HepG2 (cell line): ENCODE results near the gene OR14A2. TPM values are rescaled to one million over a fixed set of nuclear protein-coding genes. Genes with fewer than 3 reads are reported as not detected.

Experiments
- ATAC-seq: fragments of 200-7000 bp; cut with Tn5 transposase; 3 replicates; pipeline ENCODE4 v1.9.1; 2020; ENCODE audit warnings: mild to moderate bottlenecking, moderate library complexity
- BruUV-seq: library from RNA; stranded (reverse); fragments of 400-500 nt; replicated peaks from 2 replicates; lab custom pipeline; 2021; lab: Mats Ljungman, UMichigan
- CTCF ChIA-PET: fragments of 300-600 bp; formaldehyde crosslinking; extraction: SDS; loops from one replicate; lab custom pipeline; 2021; ENCODE audit warnings: low total read pairs, inconsistent platforms, low intra/inter-chr PET ratio; lab: Yijun Ruan, JAX
- POLR2A ChIA-PET: fragments of 350-600 bp; sonication (Branson Sonifier 250); formaldehyde crosslinking; loops from one replicate; lab custom pipeline; 2020; ENCODE audit warnings: antibody characterized with exemption, inconsistent platforms; lab: Yijun Ruan, JAX
- DNase-seq: peaks from one replicate; pipeline ENCODE4 v3.0.0-alpha.2; 2015; ENCODE audit warnings: low spot score
- FAIRE-seq: peaks from 3 replicates; lab custom pipeline; 2011; peaks lifted over from hg19 to GRCh38; lab: Jason Lieb, UNC
- H2AFZ ChIP-seq: one replicate; pipeline ENCODE4 v1.6.1; 2011; ENCODE audit warnings: low read length, inconsistent platforms
- H3K27ac ChIP-seq: fragments of 300-600 bp; 3 replicates; pipeline ENCODE4 v1.8.0; 2011; ENCODE audit warnings: mixed run types, mild to moderate bottlenecking, mixed read lengths, low read length, inconsistent platforms; ENCODE audit not compliant: insufficient read depth; ENCODE audit errors: extremely low read length
- H3K27me3 ChIP-seq, 2 experiments: fragments of 200-600 bp in 1 of 2; 2 replicates in 1 of 2; 3 replicates in 1 of 2; pipeline versions ENCODE4 v1.6.0 to v1.8.0; 2011; ENCODE audit warnings: low read length in 2 of 2, mild to moderate bottlenecking in 2 of 2, moderate library complexity in 2 of 2, inconsistent platforms in 1 of 2; ENCODE audit not compliant: insufficient read depth in 2 of 2, control insufficient read depth in 1 of 2
- H3K36me3 ChIP-seq, 2 experiments: fragments of 200-600 bp in 1 of 2; replicated peaks in 1 of 2; 2 replicates in 1 of 2; 3 replicates in 1 of 2; pipeline versions ENCODE4 v1.5.1 to v1.8.0; 2011; ENCODE audit warnings: low read length in 2 of 2, inconsistent platforms in 1 of 2; ENCODE audit not compliant: insufficient read depth in 2 of 2, control insufficient read depth in 1 of 2
- H3K4me1 ChIP-seq: 2 replicates; pipeline ENCODE4 v1.5.1; 2012; ENCODE audit warnings: low read length, inconsistent platforms; ENCODE audit not compliant: insufficient read depth
- H3K4me2 ChIP-seq: 2 replicates; pipeline ENCODE4 v1.6.0; 2011; ENCODE audit warnings: low read depth, low read length, inconsistent platforms
- H3K4me3 ChIP-seq, 3 experiments: fragments of 200-600 bp in 1 of 3; sonication (generic), shearing (Covaris generic) in 1 of 3; replicated peaks in 1 of 3; 2 replicates each; pipeline ENCODE4 v1.5.1; 2011 to 2016; ENCODE audit warnings: low read length in 3 of 3, inconsistent platforms in 2 of 3, low read depth in 2 of 3, mild to moderate bottlenecking in 2 of 3, control low read depth in 1 of 3, mixed read lengths in 1 of 3; ENCODE audit not compliant: insufficient read depth in 1 of 3
- H3K79me2 ChIP-seq: one replicate; pipeline ENCODE4 v1.6.1; 2011; ENCODE audit warnings: low read length, inconsistent platforms; ENCODE audit not compliant: insufficient read depth
- H3K9ac ChIP-seq: 2 replicates; pipeline ENCODE4 v1.6.0; 2011; ENCODE audit warnings: mild to moderate bottlenecking, low read depth, low read length, inconsistent platforms; ENCODE audit not compliant: insufficient read depth
- H3K9me3 ChIP-seq: 2 replicates; pipeline ENCODE4 v1.5.1; 2012; ENCODE audit warnings: mild to moderate bottlenecking, low read length
- H4K20me1 ChIP-seq: 2 replicates; pipeline ENCODE4 v1.6.0; 2011; ENCODE audit warnings: inconsistent platforms, mild to moderate bottlenecking, low read length, moderate library complexity; ENCODE audit not compliant: insufficient read depth
- ASH2L ChIP-seq: fragments of 300-600, 200-600 bp; sonication (generic); IDR thresholded peaks from 2 replicates; pipeline ENCODE4 v1.7.0; 2017; ENCODE audit warnings: low read depth, mild to moderate bottlenecking, moderate library complexity, mixed read lengths, low read length; ENCODE audit not compliant: insufficient read length
- CHD4 ChIP-seq: fragments of 200-600 bp; sonication (generic); IDR thresholded peaks from 2 replicates; pipeline ENCODE4 v1.7.0; 2017; ENCODE audit warnings: mild to moderate bottlenecking, low read length, borderline replicate concordance
- HMG20A ChIP-seq: IDR thresholded peaks from 2 replicates; pipeline ENCODE4 v1.6.1; 2016; ENCODE audit warnings: borderline replicate concordance
- MTF1 ChIP-seq: sonication (generic); formaldehyde crosslinking; IDR thresholded peaks from 2 replicates; pipeline ENCODE4 v1.5.0; 2020; ENCODE audit warnings: missing genetic modification reagents
- REL ChIP-seq: sonication (generic); formaldehyde crosslinking; conservative IDR thresholded peaks from 2 replicates; pipeline ENCODE4 v1.8.0; 2022; ENCODE audit warnings: mild to moderate bottlenecking, missing genetic modification reagents, moderate library complexity
- RXRA ChIP-seq: sonication (generic); formaldehyde crosslinking; IDR thresholded peaks from 2 replicates; pipeline ENCODE4 v1.5.1; 2020; ENCODE audit warnings: missing genetic modification reagents
- SCMH1 ChIP-seq: sonication (generic); formaldehyde crosslinking; IDR thresholded peaks from 2 replicates; pipeline ENCODE4 v1.9.0; 2021; ENCODE audit warnings: missing genetic modification reagents, mild to moderate bottlenecking, borderline replicate concordance
- SMYD3 ChIP-seq: sonication (generic); formaldehyde crosslinking; IDR thresholded peaks from 2 replicates; pipeline ENCODE4 v1.8.1; 2023; ENCODE audit warnings: mild to moderate bottlenecking, missing genetic modification reagents
- TAF1 ChIP-seq: sonication (generic); formaldehyde crosslinking; IDR thresholded peaks from 2 replicates; pipeline ENCODE4 v1.4.0; 2020; ENCODE audit warnings: missing genetic modification reagents
- TARDBP ChIP-seq: sonication (generic); formaldehyde crosslinking; IDR thresholded peaks from 2 replicates; pipeline ENCODE4 v1.8.0; 2022; ENCODE audit warnings: mild to moderate bottlenecking, missing genetic modification reagents
- ZBTB38 ChIP-seq: sonication (generic); formaldehyde crosslinking; IDR thresholded peaks from 2 replicates; pipeline ENCODE4 v1.5.1; 2020; ENCODE audit warnings: mild to moderate bottlenecking, missing genetic modification reagents
- ZNF124 ChIP-seq: sonication (generic); formaldehyde crosslinking; IDR thresholded peaks from 2 replicates; pipeline ENCODE4 v1.4.0; 2020; ENCODE audit warnings: missing genetic modification reagents
- ZNF253 ChIP-seq: sonication (generic); formaldehyde crosslinking; IDR thresholded peaks from 2 replicates; pipeline ENCODE4 v1.8.0; 2022; ENCODE audit warnings: mild to moderate bottlenecking, missing genetic modification reagents, borderline replicate concordance
- ZNF335 ChIP-seq: sonication (generic); formaldehyde crosslinking; IDR thresholded peaks from 2 replicates; pipeline ENCODE4 v1.4.0; 2020; ENCODE audit warnings: missing genetic modification reagents
- ZNF619 ChIP-seq: sonication (generic); formaldehyde crosslinking; IDR thresholded peaks from 2 replicates; pipeline ENCODE4 v1.4.0; 2020; ENCODE audit warnings: mild to moderate bottlenecking, missing genetic modification reagents
- ZNF75D ChIP-seq: sonication (generic); formaldehyde crosslinking; IDR thresholded peaks from 2 replicates; pipeline ENCODE4 v1.8.1; 2023; ENCODE audit warnings: missing genetic modification reagents, mild to moderate bottlenecking, borderline replicate concordance
- ZNF83 ChIP-seq: sonication (generic); formaldehyde crosslinking; IDR thresholded peaks from 2 replicates; pipeline ENCODE4 v1.4.0; 2020; ENCODE audit warnings: missing genetic modification reagents, mild to moderate bottlenecking, borderline replicate concordance
- WGBS: methylation state at CpG from one replicate; pipeline ENCODE4 v1.1.6; 2017; ENCODE audit warnings: low lambda C conversion rate; 5-methylcytosine and 5-hydroxymethylcytosine counted together
- in situ Hi-C: cut with HindIII; loops from 2 replicates; pipeline ENCODE4 v1.10.0; 2017; ENCODE audit warnings: low pct_unique_long_range_greater_than_20kb; ENCODE audit not compliant: extremely low pct_ligation_motif_present
- intact Hi-C: fragments of 100-400 bp; cut with micrococcal nuclease; formaldehyde crosslinking; loops from one replicate; pipeline ENCODE4 v1.10.0; 2022; ENCODE audit not compliant: unreplicated experiment
- polyA plus RNA-seq, 8 experiments: library from polyadenylated mRNA; depleted of rRNA in 3 of 8; stranded (reverse) in 7 of 8; unstranded in 1 of 8; fragments of >200 nt; fragmentation: Illumina TruSeq in 4 of 8; extraction: Trizol in 4 of 8; gene quantifications; 2 replicates each; pipeline versions ENCODE4 v1.2.1 to v1.2.3, GENCODE V29; 2011 to 2016; ENCODE audit warnings: low read depth in 4 of 8, missing spikeins in 1 of 8, mixed read lengths in 1 of 8; ENCODE audit not compliant: insufficient read depth in 1 of 8
- total RNA-seq, 5 experiments: library from RNA; depleted of rRNA; stranded (reverse); fragments of >200 nt; fragmentation: Illumina TruSeq; extraction: Trizol; gene quantifications; 2 replicates each; pipeline ENCODE4 v1.2.3, GENCODE V29; 2016; ENCODE audit warnings: low read depth in 1 of 5
- TF ChIP-seq, protein P1 (sequence below): sonication (generic); formaldehyde crosslinking; IDR thresholded peaks from 2 replicates; pipeline ENCODE4 v1.4.0; 2020; ENCODE audit warnings: missing genetic modification reagents
- TF ChIP-seq, protein P2 (sequence below): sonication (generic); formaldehyde crosslinking; IDR thresholded peaks from 2 replicates; pipeline ENCODE4 v1.5.0; 2020; ENCODE audit warnings: missing genetic modification reagents
- TF ChIP-seq, protein P3 (sequence below): sonication (generic); formaldehyde crosslinking; IDR thresholded peaks from 2 replicates; pipeline ENCODE4 v1.4.0; 2020; ENCODE audit warnings: missing genetic modification reagents

Gene OR14A2
- total and polyA plus RNA-seq, 2 of the 13 experiments (the other 11 are each of a cell fraction or from before 2014, with no cell fraction given), result not detected

DNA sequence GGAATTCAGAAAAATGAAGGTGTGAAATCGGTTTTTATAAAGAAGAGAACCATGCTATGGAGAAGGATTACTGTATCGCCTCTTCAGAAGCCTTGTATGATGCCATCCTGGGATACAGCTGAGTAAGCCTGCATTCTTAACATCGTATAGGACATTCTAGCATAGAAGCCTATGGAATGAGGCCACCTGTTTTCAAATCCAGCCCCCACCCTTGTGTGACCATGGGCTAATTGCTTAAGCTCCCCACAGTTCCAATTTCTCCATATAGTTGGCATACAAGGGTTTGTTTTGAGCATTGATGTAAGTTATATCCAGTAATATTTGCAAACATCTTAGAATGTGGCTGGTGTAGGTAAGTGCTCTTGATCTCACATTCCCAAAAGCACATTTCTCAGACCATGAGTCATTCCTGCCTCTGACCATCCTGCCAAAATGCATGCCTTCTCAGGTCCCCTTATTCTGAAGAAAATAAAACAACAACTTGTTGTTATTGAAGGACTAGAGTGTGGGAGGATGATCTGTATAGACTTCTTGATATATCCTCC, 1.5 kb downstream of the OR14A2 start:
- ATAC-seq (no peak), FAIRE-seq (no peak), DNase-seq (no peak)
- H3K36me3 ChIP-seq, result no peaks in the 10 kb centered on the region
- no peak overlapping the region for H2AFZ ChIP-seq
- no peaks in the 10 kb centered on the region for H3K4me1 ChIP-seq
- no peak for TF ChIP-seq ZNF124 (CRISPR knock-in tag)
- no peak for TF ChIP-seq SMYD3 (CRISPR knock-in tag)
- TF ChIP-seq ZNF75D, result no peak
- no peak for TF ChIP-seq SCMH1 (CRISPR knock-in tag)
- TF ChIP-seq CHD4, result no peak
- no peak for TF ChIP-seq ZNF253 (CRISPR knock-in tag)
- TF ChIP-seq TARDBP (CRISPR knock-in tag), result no peak
- no peak for TF ChIP-seq ZNF335
- TF ChIP-seq ZNF619 (CRISPR knock-in tag), result no peak
- TF ChIP-seq ZBTB38 (CRISPR knock-in tag), result no peak
- TF ChIP-seq MTF1 (CRISPR knock-in tag), result no peak
- no peak for TF ChIP-seq ZNF83 (CRISPR knock-in tag)
- no peak for TF ChIP-seq HMG20A (CRISPR knock-in tag)
- TF ChIP-seq ASH2L, result no peak
- TF ChIP-seq, protein P1, sequence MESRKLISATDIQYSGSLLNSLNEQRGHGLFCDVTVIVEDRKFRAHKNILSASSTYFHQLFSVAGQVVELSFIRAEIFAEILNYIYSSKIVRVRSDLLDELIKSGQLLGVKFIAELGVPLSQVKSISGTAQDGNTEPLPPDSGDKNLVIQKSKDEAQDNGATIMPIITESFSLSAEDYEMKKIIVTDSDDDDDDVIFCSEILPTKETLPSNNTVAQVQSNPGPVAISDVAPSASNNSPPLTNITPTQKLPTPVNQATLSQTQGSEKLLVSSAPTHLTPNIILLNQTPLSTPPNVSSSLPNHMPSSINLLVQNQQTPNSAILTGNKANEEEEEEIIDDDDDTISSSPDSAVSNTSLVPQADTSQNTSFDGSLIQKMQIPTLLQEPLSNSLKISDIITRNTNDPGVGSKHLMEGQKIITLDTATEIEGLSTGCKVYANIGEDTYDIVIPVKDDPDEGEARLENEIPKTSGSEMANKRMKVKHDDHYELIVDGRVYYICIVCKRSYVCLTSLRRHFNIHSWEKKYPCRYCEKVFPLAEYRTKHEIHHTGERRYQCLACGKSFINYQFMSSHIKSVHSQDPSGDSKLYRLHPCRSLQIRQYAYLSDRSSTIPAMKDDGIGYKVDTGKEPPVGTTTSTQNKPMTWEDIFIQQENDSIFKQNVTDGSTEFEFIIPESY, result no peak
- TF ChIP-seq TAF1, result no peak
- TF ChIP-seq, protein P2, sequence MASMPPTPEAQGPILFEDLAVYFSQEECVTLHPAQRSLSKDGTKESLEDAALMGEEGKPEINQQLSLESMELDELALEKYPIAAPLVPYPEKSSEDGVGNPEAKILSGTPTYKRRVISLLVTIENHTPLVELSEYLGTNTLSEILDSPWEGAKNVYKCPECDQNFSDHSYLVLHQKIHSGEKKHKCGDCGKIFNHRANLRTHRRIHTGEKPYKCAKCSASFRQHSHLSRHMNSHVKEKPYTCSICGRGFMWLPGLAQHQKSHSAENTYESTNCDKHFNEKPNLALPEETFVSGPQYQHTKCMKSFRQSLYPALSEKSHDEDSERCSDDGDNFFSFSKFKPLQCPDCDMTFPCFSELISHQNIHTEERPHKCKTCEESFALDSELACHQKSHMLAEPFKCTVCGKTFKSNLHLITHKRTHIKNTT (CRISPR knock-in tag), result no peak
- no peak for TF ChIP-seq RXRA
- no peak for TF ChIP-seq REL (CRISPR knock-in tag)
- TF ChIP-seq, protein P3, sequence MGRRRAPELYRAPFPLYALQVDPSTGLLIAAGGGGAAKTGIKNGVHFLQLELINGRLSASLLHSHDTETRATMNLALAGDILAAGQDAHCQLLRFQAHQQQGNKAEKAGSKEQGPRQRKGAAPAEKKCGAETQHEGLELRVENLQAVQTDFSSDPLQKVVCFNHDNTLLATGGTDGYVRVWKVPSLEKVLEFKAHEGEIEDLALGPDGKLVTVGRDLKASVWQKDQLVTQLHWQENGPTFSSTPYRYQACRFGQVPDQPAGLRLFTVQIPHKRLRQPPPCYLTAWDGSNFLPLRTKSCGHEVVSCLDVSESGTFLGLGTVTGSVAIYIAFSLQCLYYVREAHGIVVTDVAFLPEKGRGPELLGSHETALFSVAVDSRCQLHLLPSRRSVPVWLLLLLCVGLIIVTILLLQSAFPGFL (CRISPR knock-in tag), result no peak
- no peaks in the 10 kb centered on the region for H4K20me1 ChIP-seq
- H3K4me2 ChIP-seq, result no peak overlapping the region
- POLR2A ChIA-PET, result no interaction called here
- peaks cover 86% of the 10 kb centered on the region for H3K9me3 ChIP-seq
- CTCF ChIA-PET, result no interaction called here
- BruUV-seq, result no TSS peak
- H3K79me2 ChIP-seq, result no peaks in the 10 kb centered on the region
- no peak overlapping the region for H3K4me3 ChIP-seq
- no peak overlapping the region for H3K27ac ChIP-seq
- intact Hi-C loops, result no loop called here
- WGBS, result 20% methylated on average over 3 of the region's 3 CpGs
- H3K9ac ChIP-seq, result no peak overlapping the region
- in situ Hi-C loops, result no loop called here
- no peaks in the 10 kb centered on the region for H3K27me3 ChIP-seq
